Psoas muscle (tissue), 8 donors: ENCODE results near the gene ENTHD1. TPM values are rescaled to one million over a fixed set of nuclear protein-coding genes. Genes with fewer than 3 reads are reported as not detected.

Source experiments
- ATAC-seq, 4 donors: fragments of 200-7000 bp; cut with Tn5 transposase; one replicate each; pipeline ENCODE4 v1.9.1; 2020; ENCODE audit warnings: moderate library complexity in 3 of 4, mild to moderate bottlenecking in 2 of 4
- DNase-seq, 2 donors: peaks; one replicate each; pipeline ENCODE4 v3.0.0-alpha.2; 2020
- H3K27ac ChIP-seq: fragments of 200-600 bp; one replicate; pipeline ENCODE4 v1.8.0; 2022
- H3K27me3 ChIP-seq, 3 donors: fragments of 200-600 bp in 1 of 3; one replicate each; pipeline versions ENCODE4 v1.6.1 to v1.8.0; 2013 to 2022; ENCODE audit warnings: low read length in 2 of 3, mild to moderate bottlenecking in 2 of 3, moderate library complexity in 1 of 3; ENCODE audit not compliant: insufficient read depth in 3 of 3
- H3K36me3 ChIP-seq, 2 donors: fragments of 200-600 bp in 1 of 2; one replicate each; pipeline versions ENCODE4 v1.6.1 to v1.8.0; 2013 to 2022; ENCODE audit warnings: low read depth in 1 of 2, mild to moderate bottlenecking in 1 of 2, moderate library complexity in 1 of 2; ENCODE audit not compliant: insufficient read depth in 1 of 2
- H3K4me1 ChIP-seq: fragments of 200-600 bp; one replicate; pipeline ENCODE4 v1.8.0; 2022
- H3K4me3 ChIP-seq: fragments of 200-600 bp; one replicate; pipeline ENCODE4 v1.8.0; 2022; ENCODE audit warnings: mild to moderate bottlenecking
- H3K9me3 ChIP-seq: fragments of 200-600 bp; one replicate; pipeline ENCODE4 v1.8.0; 2022
- CTCF ChIP-seq: fragments of 200-600 bp; IDR thresholded peaks from one replicate; pipeline ENCODE4 v1.8.0; 2022; ENCODE audit warnings: antibody characterized with exemption
- WGBS, 3 donors: extraction: QIAGEN DNeasy Blood & Tissue Kit; methylation state at CpG; one replicate each; pipeline versions ENCODE4 v1.1.6 to v1.1.7; 2013; 5-methylcytosine and 5-hydroxymethylcytosine counted together
- intact Hi-C, 2 donors: fragments of 100-400 bp; cut with DNase I; formaldehyde crosslinking; loops; one replicate each; pipeline versions ENCODE4 v1.11.0 to v1.14.2; 2022
- polyA plus RNA-seq, 3 donors: library from polyadenylated mRNA; stranded (reverse); fragments of 200-250 nt; gene quantifications; one replicate each; pipeline ENCODE4 v1.2.3, GENCODE V29; 2013
- total RNA-seq, 4 donors: library from RNA; stranded (reverse); fragmentation: NEBNext Ultra II Directional in 2 of 4; extraction: Animal tissue kit (Norgen Biotek cat#: 25700) in 2 of 4; gene quantifications; one replicate each; pipeline versions ENCODE4 v1.2.1 to v1.2.4, GENCODE V29; 2021 to 2023
- donor health status: healthy with polysubstance abuse.
- donor health status: DM: no; HTN: no; CAD: no; lungs with moderate emphysema.
- donor health status: Bipolar disorder and iron deficiency.
- donor health status: healthy.
- donor health status: DM: yes; HTN: yes; CAD: no.
- donor health status: DM: no; HTN: no; CAD: no.
- donor health status: DM: no; HTN: no; CAD: no.
- donor health status: DM: yes; HTN: yes; CAD: no.

The ENTHD1 gene
- total and polyA plus RNA-seq, 7 donors, result not detected

- H3K27ac ChIP-seq, result no peak overlapping the region
- WGBS, 3 donors, result 91 to 96% (median 93%) methylated on average over 3 of the region's 3 CpGs
- H3K4me1 ChIP-seq, result no peaks in the 10 kb centered on the region
- no peaks in the 10 kb centered on the region for H3K9me3 ChIP-seq
- no peak for TF ChIP-seq CTCF
- intact Hi-C loops, result no loop called here
- DNase-seq (no peak), ATAC-seq (no peak)
- H3K36me3 ChIP-seq, result no peaks in the 10 kb centered on the region
- H3K4me3 ChIP-seq, result no peak overlapping the region
- H3K27me3 ChIP-seq, result peaks cover 0 to 18% (median 2%) of the 10 kb centered on the region in 3 donors
Observed at GRCh38 chr22:39746600-39747262, 146.8 kb downstream of the ENTHD1 start.

- intact Hi-C loops, result no loop called here
- no peak for ATAC-seq
- peaks cover 0 to 18% (median 2%) of the 10 kb centered on the region in 3 donors for H3K27me3 ChIP-seq
Observed at GRCh38 chr22:39745789-39746188, 147.8 kb downstream of the ENTHD1 start.

GRCh38 chr22:39744353-39744752, 149.2 kb downstream of the ENTHD1 start:
- no peak for TF ChIP-seq CTCF
- DNase-seq (no peak), ATAC-seq (no peak)
- Histone ChIP-seq H3K27me3 (peaks cover 0 to 14% (median 0%) of the 10 kb centered on the region in 3 donors), H3K27ac (no peak overlapping the region), H3K9me3 (no peaks in the 10 kb centered on the region), H3K4me1 (no peaks in the 10 kb centered on the region), H3K36me3 (no peaks in the 10 kb centered on the region), H3K4me3 (no peak overlapping the region)
- intact Hi-C loops, result no loop called here

More at GRCh38 chr22:39745789-39746188, 147.8 kb downstream of the ENTHD1 start:
- Histone ChIP-seq H3K4me1 (no peaks in the 10 kb centered on the region), H3K4me3 (no peak overlapping the region), H3K27ac (no peak overlapping the region), H3K36me3 (no peaks in the 10 kb centered on the region), H3K9me3 (no peaks in the 10 kb centered on the region)
- TF ChIP-seq CTCF, result no peak
- no peak for DNase-seq
- 78 to 80% (median 79%) methylated on average over 2 of the region's 2 CpGs for WGBS, 3 donors

DNA sequence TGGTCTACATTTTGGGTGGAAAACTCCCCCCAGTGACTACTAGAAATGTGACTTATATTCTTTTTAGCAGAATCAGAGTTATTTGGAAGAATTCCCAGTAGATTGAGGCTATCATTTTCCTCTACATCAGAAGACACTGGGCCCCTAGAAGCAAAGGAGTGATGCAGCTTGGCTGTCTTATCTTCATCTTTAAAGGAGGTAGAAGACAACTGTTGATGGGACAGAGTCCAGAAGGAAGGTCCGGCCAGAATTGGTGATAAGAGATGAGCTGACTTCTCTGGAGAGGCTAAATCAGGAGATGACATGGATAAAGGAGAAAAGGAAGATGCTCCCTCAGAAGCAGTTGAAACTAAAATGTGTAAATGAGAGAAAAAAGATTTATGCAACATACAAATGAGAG, 149.6 kb downstream of the ENTHD1 start:
- no peak for ATAC-seq
- H3K27me3 ChIP-seq, result peaks cover 0 to 13% (median 4%) of the 10 kb centered on the region in 3 donors
- H3K4me1 ChIP-seq, result no peaks in the 10 kb centered on the region
- H3K27ac ChIP-seq, result no peak overlapping the region
- intact Hi-C loops, result no loop called here
- no peak for DNase-seq
- H3K4me3 ChIP-seq, result no peak overlapping the region
- TF ChIP-seq CTCF, result no peak
- 69 to 83% (median 73%) methylated on average over 1 of the region's 1 CpG for WGBS, 3 donors
- no peaks in the 10 kb centered on the region for H3K9me3 ChIP-seq
- no peaks in the 10 kb centered on the region for H3K36me3 ChIP-seq
